NCI-H146 treated with DMSO at 0.1 percent for 48 hours (cell line): ENCODE data around the gene GPRC5B.

ENCODE experiments used
- DNase-seq: peaks from one replicate; lab custom pipeline; 2025; ENCODE audit not compliant: unreplicated experiment; lab: John Stamatoyannopoulos, UW

GPRC5B gene

GRCh38 chr16:19822533-19822932 lies 62.1 kb downstream of the GPRC5B start:
- no peak for DNase-seq

- no peak for DNase-seq
These were observed 66.8 kb downstream of the GPRC5B start for GRCh38 chr16:19817875-19818274.

DNA sequence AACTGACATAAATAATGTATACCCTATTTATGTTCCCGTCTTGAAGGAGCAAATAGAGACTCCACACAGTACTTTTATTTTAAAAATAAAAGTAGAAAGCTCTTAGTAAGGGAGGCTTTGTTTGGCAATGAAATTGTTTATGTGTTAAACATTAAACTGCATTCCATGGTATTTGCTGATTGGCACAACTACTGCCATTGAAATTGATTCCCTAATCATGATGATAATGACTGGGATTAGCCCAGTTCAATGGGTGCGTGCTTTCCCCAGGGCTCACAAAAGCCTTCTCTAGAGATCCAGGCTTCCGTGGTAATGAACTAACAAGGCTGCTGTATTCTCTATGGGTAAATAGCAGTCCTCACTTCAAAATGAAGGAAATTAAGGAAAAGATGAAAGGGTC lies 67.5 kb downstream of the GPRC5B start:
- no peak for DNase-seq

- no peak for DNase-seq
These were observed 69.2 kb downstream of the GPRC5B start for GRCh38 chr16:19815418-19815817.

GRCh38 chr16:19812986-19813385 lies 71.7 kb downstream of the GPRC5B start:
- DNase-seq = no peak

DNA sequence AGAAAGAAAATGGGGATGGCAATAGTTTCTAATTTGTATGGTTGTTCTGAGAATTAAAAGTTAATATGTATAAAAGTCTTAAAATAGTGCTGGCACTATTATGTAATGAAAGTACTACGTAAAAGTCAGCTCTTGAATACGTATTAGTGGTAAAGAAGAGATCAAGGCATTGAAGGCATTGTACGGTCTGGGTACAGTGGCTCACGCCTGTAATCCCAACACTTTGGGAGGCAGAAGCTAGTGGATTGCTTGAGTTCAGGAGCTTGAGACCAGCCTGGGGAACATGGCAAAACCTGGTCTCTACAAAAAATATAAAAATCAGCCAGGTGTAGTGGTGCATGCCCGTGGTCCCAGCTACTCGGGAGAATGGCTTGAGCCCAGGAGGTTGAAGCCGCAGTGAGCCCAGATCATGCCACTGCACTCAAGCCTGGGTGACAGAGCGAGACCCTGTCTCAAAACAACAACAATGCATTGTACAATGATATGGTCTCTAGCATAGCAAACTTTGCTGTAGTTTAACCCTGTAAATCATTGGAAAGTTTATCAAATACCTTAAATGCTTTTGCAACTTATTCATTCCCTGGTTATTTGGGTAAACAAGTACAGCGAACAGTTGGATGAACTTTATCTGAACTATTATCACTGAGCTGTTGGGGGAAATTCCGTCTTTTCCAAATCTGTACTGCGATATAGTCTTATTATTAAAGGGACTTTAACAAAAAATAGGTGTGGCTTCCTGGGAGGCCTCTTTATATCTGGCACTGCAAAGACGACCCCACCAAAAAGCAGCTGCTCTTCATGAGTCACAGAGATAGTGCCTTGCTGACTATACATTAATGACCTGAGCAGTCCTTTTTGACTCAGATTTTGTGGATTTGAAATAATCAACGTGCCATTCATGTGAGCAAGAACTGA lies 73.6 kb downstream of the GPRC5B start:
- DNase-seq = no peak

DNA sequence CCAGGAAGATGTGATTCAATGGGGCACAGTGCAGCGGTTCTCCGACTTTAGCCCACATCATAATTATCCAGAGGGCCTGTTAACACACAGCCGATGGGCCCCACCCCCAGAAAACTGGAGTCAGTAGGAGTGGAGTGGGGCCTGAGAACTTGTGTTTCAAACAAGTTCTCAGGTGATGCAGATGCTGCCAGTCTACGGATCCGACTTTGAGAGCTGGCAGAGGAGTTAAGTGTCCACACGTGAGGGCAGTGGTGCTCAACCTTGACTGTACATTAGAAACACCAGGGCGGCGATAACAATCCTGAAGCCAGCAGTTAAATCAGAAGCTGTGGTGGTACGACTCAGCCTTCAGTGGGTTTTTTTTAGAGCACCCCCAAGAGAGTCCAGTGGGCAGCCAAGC lies 75.0 kb downstream of the GPRC5B start:
- DNase-seq = no peak

DNA sequence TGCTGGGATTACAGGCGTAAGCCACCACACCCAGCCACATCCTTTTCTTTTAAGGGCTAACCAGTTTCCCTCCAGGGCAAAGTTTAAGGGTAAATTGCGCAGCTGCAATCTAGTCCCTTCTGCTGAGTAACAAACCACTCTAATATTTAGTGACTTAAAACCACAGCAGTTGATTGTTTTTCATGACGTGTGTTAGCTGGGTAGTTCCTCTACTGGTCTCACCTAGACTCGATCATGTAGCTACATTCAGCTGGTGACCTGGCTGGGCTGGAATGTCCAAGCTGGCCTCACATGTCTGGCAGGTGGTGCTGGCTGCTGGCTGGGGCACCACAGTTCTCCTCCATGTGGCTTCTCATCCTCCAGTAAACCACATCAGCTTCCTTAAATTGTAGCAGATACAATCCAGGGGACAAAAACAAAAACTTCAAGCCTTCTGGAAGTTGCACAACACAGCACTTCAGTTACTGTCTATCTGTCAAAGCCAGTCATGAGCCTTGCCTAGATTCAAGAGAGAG lies 75.5 kb downstream of the GPRC5B start:
- no peak for DNase-seq

- no peak for DNase-seq
These were observed 76.5 kb downstream of the GPRC5B start for GRCh38 chr16:19808061-19808641.
